Mesenchymal stem cell (in vitro differentiated cells and primary cell): ENCODE results near the gene SGK2.
"Not testable (repeated sequence)": the region's sequence is repeated elsewhere in the genome, so short reads cannot be mapped to it uniquely, and the experiment has no call there.

Experiments used
- DNase-seq: peaks from one replicate; pipeline ENCODE4 v3.0.0-alpha.2; 2013
- H2AFZ ChIP-seq: one replicate; pipeline ENCODE4 v1.6.1; 2013; ENCODE audit warnings: low read depth, mild to moderate bottlenecking, control low read depth, inconsistent platforms, low read length, moderate library complexity
- H2AK5ac ChIP-seq: 2 replicates; pipeline ENCODE4 v1.6.1; 2013; ENCODE audit warnings: low read length, moderate library complexity, mild to moderate bottlenecking, inconsistent platforms; ENCODE audit not compliant: severe bottlenecking
- H2BK120ac ChIP-seq: one replicate; pipeline ENCODE4 v1.6.1; 2013; ENCODE audit warnings: low read depth, mild to moderate bottlenecking, inconsistent platforms, low read length, moderate library complexity
- H2BK12ac ChIP-seq, 2 experiments: one replicate each; pipeline ENCODE4 v1.6.1; 2013; ENCODE audit warnings: inconsistent platforms in 2 of 2, low read length in 2 of 2, mild to moderate bottlenecking in 2 of 2, moderate library complexity in 2 of 2, control low read depth in 1 of 2
- H2BK15ac ChIP-seq: one replicate; pipeline ENCODE4 v1.6.1; 2013; ENCODE audit warnings: mild to moderate bottlenecking, low read depth, inconsistent platforms; ENCODE audit not compliant: poor library complexity, severe bottlenecking
- H2BK5ac ChIP-seq: 2 replicates; pipeline ENCODE4 v1.6.1; 2013; ENCODE audit warnings: low read depth, mild to moderate bottlenecking, low read length, control low read depth, inconsistent platforms; ENCODE audit not compliant: poor library complexity, severe bottlenecking
- H3K14ac ChIP-seq, 2 experiments: one replicate each; pipeline ENCODE4 v1.6.1; 2013; ENCODE audit warnings: inconsistent platforms in 2 of 2, low read length in 2 of 2, control low read depth in 1 of 2, mild to moderate bottlenecking in 1 of 2, moderate library complexity in 1 of 2
- H3K18ac ChIP-seq, 2 experiments: one replicate each; pipeline ENCODE4 v1.6.1; 2013; ENCODE audit warnings: inconsistent platforms in 2 of 2, low read length in 2 of 2, control low read depth in 1 of 2, low read depth in 1 of 2, mild to moderate bottlenecking in 1 of 2
- H3K23ac ChIP-seq, 2 experiments: one replicate each; pipeline ENCODE4 v1.6.1; 2013; ENCODE audit warnings: inconsistent platforms in 2 of 2, low read length in 2 of 2, mild to moderate bottlenecking in 2 of 2, moderate library complexity in 2 of 2, control low read depth in 1 of 2
- H3K27ac ChIP-seq: 2 replicates; pipeline ENCODE4 v1.5.1; 2013; ENCODE audit warnings: mild to moderate bottlenecking, moderate library complexity, low read length, control low read depth, inconsistent platforms; ENCODE audit not compliant: poor library complexity, severe bottlenecking
- H3K27me3 ChIP-seq, 2 experiments: 2 replicates each; pipeline versions ENCODE4 v1.6.1 to v1.7.0; 2013; ENCODE audit warnings: low read length in 2 of 2, mild to moderate bottlenecking in 2 of 2, moderate library complexity in 2 of 2, control low read depth in 1 of 2, inconsistent platforms in 1 of 2; ENCODE audit not compliant: control insufficient read depth in 1 of 2, insufficient read depth in 1 of 2
- H3K36me3 ChIP-seq, 2 experiments: 2 replicates each; pipeline versions ENCODE4 v1.6.1 to v1.7.0; 2013; ENCODE audit warnings: low read length in 2 of 2, control low read depth in 1 of 2, inconsistent platforms in 1 of 2, low read depth in 1 of 2, mild to moderate bottlenecking in 1 of 2; ENCODE audit not compliant: insufficient read depth in 2 of 2, control insufficient read depth in 1 of 2
- H3K4ac ChIP-seq, 2 experiments: one replicate each; pipeline ENCODE4 v1.6.1; 2013; ENCODE audit warnings: inconsistent platforms in 2 of 2, low read length in 2 of 2, mild to moderate bottlenecking in 2 of 2, moderate library complexity in 2 of 2, control low read depth in 1 of 2, low read depth in 1 of 2
- H3K4me1 ChIP-seq: 2 replicates; pipeline ENCODE4 v1.6.1; 2013; ENCODE audit warnings: low read depth, low read length, control low read depth; ENCODE audit not compliant: control insufficient read depth, insufficient read depth
- H3K4me2 ChIP-seq: 2 replicates; pipeline ENCODE4 v1.6.1; 2013; ENCODE audit warnings: low read length, mild to moderate bottlenecking, inconsistent platforms; ENCODE audit not compliant: poor library complexity, severe bottlenecking
- H3K4me3 ChIP-seq, 2 experiments: 2 replicates each; pipeline versions ENCODE4 v1.5.1 to v1.7.0; 2013; ENCODE audit warnings: low read length in 2 of 2, mild to moderate bottlenecking in 2 of 2, control low read depth in 1 of 2, low read depth in 1 of 2; ENCODE audit not compliant: insufficient read depth in 1 of 2
- H3K79me1 ChIP-seq: replicated peaks from 2 replicates; pipeline ENCODE4 v1.6.1; 2013; ENCODE audit warnings: mild to moderate bottlenecking, control low read depth, low read length, inconsistent platforms; ENCODE audit not compliant: poor library complexity, severe bottlenecking
- H3K9ac ChIP-seq: 2 replicates; pipeline ENCODE4 v1.7.0; 2013; ENCODE audit warnings: mild to moderate bottlenecking, low read length, moderate library complexity
- H3K9me3 ChIP-seq: 2 replicates; pipeline ENCODE4 v1.7.0; 2013; ENCODE audit warnings: mild to moderate bottlenecking, low read length; ENCODE audit not compliant: control insufficient read depth
- H4K8ac ChIP-seq: one replicate; pipeline ENCODE4 v1.6.1; 2013; ENCODE audit warnings: inconsistent platforms, mild to moderate bottlenecking, low read length, moderate library complexity
- H4K91ac ChIP-seq: one replicate; pipeline ENCODE4 v1.6.1; 2013; ENCODE audit warnings: mild to moderate bottlenecking, low read length, inconsistent platforms
- WGBS: methylation state at CpG from one replicate; pipeline ENCODE4 v1.1.7; 2013; ENCODE audit warnings: mixed read lengths; 5-methylcytosine and 5-hydroxymethylcytosine counted together

SGK2 gene

DNA sequence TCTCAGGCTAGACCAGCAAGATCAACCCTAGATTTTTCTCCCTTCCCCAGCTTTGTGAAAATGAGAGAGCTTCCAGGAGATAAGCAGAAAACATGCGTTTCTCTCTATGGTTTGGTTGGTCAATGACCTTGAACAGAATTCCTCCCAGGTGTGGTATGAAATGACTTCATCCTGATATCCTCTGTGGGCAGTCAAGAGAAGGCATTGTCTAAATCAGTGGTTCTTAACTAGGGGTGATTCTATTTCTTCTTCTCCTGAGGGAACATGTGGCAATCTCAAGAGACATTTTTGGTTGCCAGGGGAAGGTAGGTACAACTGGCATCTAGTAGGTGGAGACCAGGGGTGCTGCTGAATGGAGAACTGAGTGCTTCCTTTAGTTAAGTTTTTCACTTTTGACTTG lies 44.3 kb downstream of the SGK2 start:
- Histone ChIP-seq H3K27me3 (no peaks in the 10 kb centered on the region), H2BK5ac (no peak overlapping the region)
- 97% methylated on average over 1 of the region's 1 CpG for WGBS

GRCh38 chr20:43605715-43606114 lies 46.9 kb downstream of the SGK2 start:
- Histone ChIP-seq H2BK5ac (no peak overlapping the region), H3K4me2 (no peak overlapping the region), H2AFZ (no peak overlapping the region), H3K9me3 (no peaks in the 10 kb centered on the region), H2BK12ac (no peak overlapping the region), H3K4me1 (no peaks in the 10 kb centered on the region), H2BK15ac (no peak overlapping the region), H4K91ac (no peak overlapping the region), H3K14ac (no peak overlapping the region), H2AK5ac (no peak overlapping the region), H2BK120ac (no peak overlapping the region), H3K27me3 (no peaks in the 10 kb centered on the region), H3K79me1 (peaks cover 6% of the 10 kb centered on the region), H3K23ac (no peak overlapping the region), H3K4me3 (no peak overlapping the region), H3K27ac (no peak overlapping the region), H4K8ac (no peak overlapping the region), H3K18ac (no peak overlapping the region), H3K4ac (no peak overlapping the region), H3K9ac (no peak overlapping the region), H3K36me3 (peaks cover 24 to 35% of the 10 kb centered on the region in 2 experiments)
- WGBS: 99% methylated on average over 8 of the region's 9 CpGs
- no peak for DNase-seq

More for the DNA sequence above, 44.3 kb downstream of the SGK2 start:
- Histone ChIP-seq H3K4me3 (no peak overlapping the region), H3K9me3 (no peaks in the 10 kb centered on the region), H3K79me1 (peaks cover 11% of the 10 kb centered on the region), H4K91ac (no peak overlapping the region), H2BK15ac (no peak overlapping the region), H3K27ac (no peak overlapping the region), H2BK12ac (no peak overlapping the region), H3K4me2 (no peak overlapping the region), H3K36me3 (peaks cover 36 to 53% of the 10 kb centered on the region in 2 experiments), H3K14ac (no peak overlapping the region), H3K9ac (no peak overlapping the region), H2BK120ac (no peak overlapping the region), H3K4ac (no peak overlapping the region), H3K4me1 (no peaks in the 10 kb centered on the region), H2AFZ (no peak overlapping the region), H3K23ac (no peak overlapping the region), H2AK5ac (no peak overlapping the region), H4K8ac (no peak overlapping the region), H3K18ac (no peak overlapping the region)
- no peak for DNase-seq

GRCh38 chr20:43607278-43607677 lies 48.5 kb downstream of the SGK2 start:
- H3K79me1 ChIP-seq: peaks cover 10% of the 10 kb centered on the region
- not testable (repeated sequence) for H2BK5ac ChIP-seq, H3K14ac ChIP-seq, H3K9ac ChIP-seq, H4K8ac ChIP-seq, H3K23ac ChIP-seq, H3K4me3 ChIP-seq, H3K4me2 ChIP-seq, H2BK120ac ChIP-seq, H3K4ac ChIP-seq, DNase-seq, H3K18ac ChIP-seq, H2BK12ac ChIP-seq, H3K4me1 ChIP-seq, H3K9me3 ChIP-seq, H2AFZ ChIP-seq, H2AK5ac ChIP-seq, H3K27ac ChIP-seq, H2BK15ac ChIP-seq, H3K27me3 ChIP-seq, H4K91ac ChIP-seq
- H3K36me3 ChIP-seq: peaks cover 24 to 41% of the 10 kb centered on the region in 2 experiments
- WGBS: over 99% methylated on average over 25 of the region's 30 CpGs

- no peak overlapping the region for H3K23ac ChIP-seq
- H2AK5ac ChIP-seq: no peak overlapping the region
- 98% methylated on average over 7 of the region's 8 CpGs for WGBS
- no peak overlapping the region for H3K9ac ChIP-seq
- H3K79me1 ChIP-seq: peaks cover 1% of the 10 kb centered on the region
- no peak overlapping the region for H3K27ac ChIP-seq
- no peak overlapping the region for H3K18ac ChIP-seq
- H3K36me3 ChIP-seq: peaks cover 9 to 60% of the 10 kb centered on the region in 2 experiments
- no peak overlapping the region for H2BK12ac ChIP-seq
- H2BK120ac ChIP-seq: no peak overlapping the region
- H3K4ac ChIP-seq: no peak overlapping the region
- H3K4me2 ChIP-seq: no peak overlapping the region
- H4K91ac ChIP-seq: no peak overlapping the region
- H2AFZ ChIP-seq: no peak overlapping the region
- DNase-seq: no peak
- H3K4me1 ChIP-seq: peaks cover 3% of the 10 kb centered on the region
- no peak overlapping the region for H4K8ac ChIP-seq
- no peaks in the 10 kb centered on the region for H3K9me3 ChIP-seq
- H3K27me3 ChIP-seq: no peaks in the 10 kb centered on the region
- no peak overlapping the region for H2BK15ac ChIP-seq
- no peak overlapping the region for H2BK5ac ChIP-seq
- no peak overlapping the region for H3K4me3 ChIP-seq
- no peak overlapping the region for H3K14ac ChIP-seq
Measured at GRCh38 chr20:43631598-43631997, 72.8 kb downstream of the SGK2 start.
